Smooth muscle cell (in vitro differentiated cells): ENCODE data around the gene KLHL24. TPM values are rescaled to one million over a fixed set of nuclear protein-coding genes. Genes with fewer than 3 reads are reported as not detected.
"Not testable (repeated sequence)": the region's sequence is repeated elsewhere in the genome, so short reads cannot be mapped to it uniquely, and the experiment has no call there.

ENCODE experiments used
- DNase-seq: peaks from one replicate; lab custom pipeline; 2025; ENCODE audit not compliant: unreplicated experiment; lab: John Stamatoyannopoulos, UW
- H2AFZ ChIP-seq: fragments of 200-600 bp; sonication (generic); 2 replicates; pipeline ENCODE4 v1.6.0; 2016; ENCODE audit warnings: antibody characterized with exemption, low read depth, mild to moderate bottlenecking
- H3F3A ChIP-seq: fragments of 200-600 bp; sonication (generic); 2 replicates; pipeline ENCODE4 v1.6.0; 2017; ENCODE audit warnings: antibody characterized with exemption, low read depth
- H3K27ac ChIP-seq: fragments of 200-600 bp; sonication (generic); 2 replicates; pipeline ENCODE4 v1.5.1; 2016; ENCODE audit warnings: low read depth, mild to moderate bottlenecking
- H3K27me3 ChIP-seq: fragments of 200-600 bp; sonication (generic); 2 replicates; pipeline ENCODE4 v1.6.1; 2016; ENCODE audit warnings: low read depth, mild to moderate bottlenecking
- H3K36me3 ChIP-seq: fragments of 200-600 bp; sonication (generic); 2 replicates; pipeline ENCODE4 v1.5.1; 2016; ENCODE audit warnings: low read depth
- H3K4me1 ChIP-seq: fragments of 200-600 bp; sonication (generic); 2 replicates; pipeline ENCODE4 v1.5.1; 2016; ENCODE audit warnings: low read depth
- H3K4me2 ChIP-seq: fragments of 200-600 bp; sonication (generic); 2 replicates; pipeline ENCODE4 v1.6.0; 2016; ENCODE audit warnings: mild to moderate bottlenecking
- H3K4me3 ChIP-seq: fragments of 200-600 bp; sonication (generic); 2 replicates; pipeline ENCODE4 v1.5.1; 2016; ENCODE audit warnings: mild to moderate bottlenecking
- H3K79me2 ChIP-seq: fragments of 200-600 bp; sonication (generic); 2 replicates; pipeline ENCODE4 v1.6.0; 2016; ENCODE audit warnings: low read depth, mild to moderate bottlenecking
- H3K9ac ChIP-seq: fragments of 200-600 bp; sonication (generic); 2 replicates; pipeline ENCODE4 v1.6.0; 2016; ENCODE audit warnings: low read depth
- H3K9me3 ChIP-seq: fragments of 200-600 bp; sonication (generic); replicated peaks from 2 replicates; pipeline ENCODE4 v1.5.1; 2016; ENCODE audit warnings: low read depth
- H4K20me1 ChIP-seq: fragments of 200-600 bp; sonication (generic); 2 replicates; pipeline ENCODE4 v1.6.0; 2016; ENCODE audit warnings: low read depth
- CTCF ChIP-seq: fragments of 200-600 bp; sonication (generic); IDR thresholded peaks from 2 replicates; pipeline ENCODE4 v1.5.1; 2017; ENCODE audit warnings: borderline replicate concordance, mild to moderate bottlenecking, antibody characterized with exemption; ENCODE audit not compliant: insufficient read depth, poor library complexity, severe bottlenecking
- WGBS: methylation state at CpG from one replicate; pipeline ENCODE4 v1.1.7; 2016; ENCODE audit warnings: low lambda C conversion rate; 5-methylcytosine and 5-hydroxymethylcytosine counted together
- polyA plus RNA-seq: library from polyadenylated mRNA; unstranded; fragments of >200 nt; fragmentation: Nextera tagmentation; extraction: Ambion mirVana; gene quantifications from 2 replicates; pipeline ENCODE4 v1.2.1, GENCODE V29; 2016
- total RNA-seq: library from RNA; depleted of rRNA; stranded (reverse); fragments of >200 nt; gene quantifications from 2 replicates; pipeline ENCODE4 v1.2.3, GENCODE V29; 2014

KLHL24 gene
- total and polyA plus RNA-seq, 2 experiments from 2014 or later = 11.0 to 71.5 TPM

GRCh38 chr3:183597959-183598358 is 37.5 kb upstream of the KLHL24 start:
- H3K27me3 ChIP-seq = no peaks in the 10 kb centered on the region
- H3K4me1 ChIP-seq = no peaks in the 10 kb centered on the region
- H2AFZ ChIP-seq = no peak overlapping the region
- no peak overlapping the region for H3K9ac ChIP-seq
- H3K9me3 ChIP-seq = peaks cover 4% of the 10 kb centered on the region
- no peak overlapping the region for H3K27ac ChIP-seq
- H3K4me2 ChIP-seq = no peak overlapping the region
- H3K79me2 ChIP-seq = no peaks in the 10 kb centered on the region
- no peaks in the 10 kb centered on the region for H3F3A ChIP-seq
- no peaks in the 10 kb centered on the region for H4K20me1 ChIP-seq
- WGBS = 44% methylated on average over 1 of the region's 1 CpG
- no peak for DNase-seq
- TF ChIP-seq CTCF = no peak
- no peaks in the 10 kb centered on the region for H3K36me3 ChIP-seq
- H3K4me3 ChIP-seq = no peak overlapping the region

GRCh38 chr3:183611326-183611725 is 24.1 kb upstream of the KLHL24 start:
- H3K79me2 ChIP-seq, H3K4me2 ChIP-seq, H3K27me3 ChIP-seq, H4K20me1 ChIP-seq, H3K4me1 ChIP-seq, H3K9ac ChIP-seq, DNase-seq, H3F3A ChIP-seq, H3K36me3 ChIP-seq, H3K9me3 ChIP-seq, H3K4me3 ChIP-seq, H2AFZ ChIP-seq, H3K27ac ChIP-seq: not testable (repeated sequence)
- 97% methylated on average over 6 of the region's 6 CpGs for WGBS

GRCh38 chr3:183613366-183614285 is 21.8 kb upstream of the KLHL24 start:
- H3K9ac ChIP-seq = no peak overlapping the region
- H3K4me3 ChIP-seq = no peak overlapping the region
- H3K36me3 ChIP-seq = no peaks in the 10 kb centered on the region
- no peaks in the 10 kb centered on the region for H3K9me3 ChIP-seq
- H3K27me3 ChIP-seq = no peaks in the 10 kb centered on the region
- H3K4me2 ChIP-seq = no peak overlapping the region
- no peak overlapping the region for H2AFZ ChIP-seq
- no peak for DNase-seq
- TF ChIP-seq CTCF = no peak
- H3F3A ChIP-seq = no peaks in the 10 kb centered on the region
- H3K27ac ChIP-seq = no peak overlapping the region
- no peaks in the 10 kb centered on the region for H3K79me2 ChIP-seq
- no peaks in the 10 kb centered on the region for H3K4me1 ChIP-seq
- H4K20me1 ChIP-seq = no peaks in the 10 kb centered on the region
- 87% methylated on average over 7 of the region's 7 CpGs for WGBS

- Histone ChIP-seq H3K79me2 (no peaks in the 10 kb centered on the region), H3K9me3 (no peaks in the 10 kb centered on the region), H3K27me3 (no peaks in the 10 kb centered on the region), H3K36me3 (no peaks in the 10 kb centered on the region), H3K4me3 (no peak overlapping the region), H2AFZ (no peak overlapping the region), H4K20me1 (no peaks in the 10 kb centered on the region), H3K4me2 (no peak overlapping the region), H3F3A (no peaks in the 10 kb centered on the region), H3K9ac (no peak overlapping the region), H3K4me1 (no peaks in the 10 kb centered on the region), H3K27ac (no peak overlapping the region)
- no peak for TF ChIP-seq CTCF
- DNase-seq = no peak
- 98% methylated on average over 2 of the region's 2 CpGs for WGBS
Measured at GRCh38 chr3:183618542-183618941, 16.9 kb upstream of the KLHL24 start.
